MCF 10A (cell line): ENCODE data around the gene EFCAB10. TPM values are rescaled to one million over a fixed set of nuclear protein-coding genes. Genes with fewer than 3 reads are reported as not detected.

ENCODE experiments used
- BruUV-seq: library from RNA; stranded (reverse); fragments of 400-500 nt; replicated peaks from 2 replicates; lab custom pipeline; 2021; lab: Mats Ljungman, UMichigan
- CTCF ChIA-PET: fragments of 300-600 bp; sonication (Branson Sonifier 250); formaldehyde crosslinking; extraction: SDS; loops from one replicate; lab custom pipeline; 2021; ENCODE audit warnings: antibody characterized with exemption, inconsistent platforms; lab: Yijun Ruan, JAX
- POLR2A ChIA-PET: fragments of 300-600, 350-650 bp; sonication (Branson Sonifier 250); formaldehyde crosslinking; extraction: SDS; loops from one replicate; lab custom pipeline; 2020; ENCODE audit warnings: antibody characterized with exemption, inconsistent platforms; lab: Yijun Ruan, JAX
- DNase-seq: peaks from one replicate; pipeline ENCODE4 v3.0.0-alpha.2; 2018; ENCODE audit not compliant: unreplicated experiment
- H3K27ac Mint-ChIP-seq: one replicate; pipeline ENCODE4 v1.8.0; 2022; ENCODE audit warnings: mild to moderate bottlenecking, low read depth, mixed read lengths; ENCODE audit not compliant: unreplicated experiment
- H3K27me3 Mint-ChIP-seq: one replicate; pipeline ENCODE4 v1.8.0; 2022; ENCODE audit warnings: mixed read lengths; ENCODE audit not compliant: insufficient read depth, unreplicated experiment
- H3K36me3 Mint-ChIP-seq: one replicate; pipeline ENCODE4 v1.8.0; 2022; ENCODE audit warnings: mild to moderate bottlenecking, moderate library complexity, mixed read lengths; ENCODE audit not compliant: insufficient read depth, unreplicated experiment
- H3K4me1 Mint-ChIP-seq: one replicate; pipeline ENCODE4 v1.8.0; 2022; ENCODE audit warnings: mixed read lengths; ENCODE audit not compliant: insufficient read depth, unreplicated experiment
- H3K4me3 Mint-ChIP-seq: one replicate; pipeline ENCODE4 v1.8.0; 2022; ENCODE audit warnings: mild to moderate bottlenecking, moderate library complexity, mixed read lengths; ENCODE audit not compliant: unreplicated experiment
- H3K9me3 Mint-ChIP-seq: one replicate; pipeline ENCODE4 v1.8.0; 2022; ENCODE audit warnings: mixed read lengths; ENCODE audit not compliant: unreplicated experiment
- intact Hi-C: fragments of 100-400 bp; cut with micrococcal nuclease; formaldehyde crosslinking; loops from 2 replicates; pipeline ENCODE4 v1.14.1; 2022
- total RNA-seq: library from RNA; stranded (reverse); gene quantifications from 2 replicates; pipeline ENCODE4 v1.2.3, GENCODE V29; 2022
- TF ChIP-seq, protein P1 (sequence below): fragments of 200-600 bp; IDR thresholded peaks from one replicate; pipeline ENCODE4 v1.8.0; 2022; ENCODE audit warnings: antibody characterized with exemption, mild to moderate bottlenecking; ENCODE audit not compliant: unreplicated experiment

The EFCAB10 gene
- total RNA-seq, 1 experiment from 2014 or later = not detected

DNA sequence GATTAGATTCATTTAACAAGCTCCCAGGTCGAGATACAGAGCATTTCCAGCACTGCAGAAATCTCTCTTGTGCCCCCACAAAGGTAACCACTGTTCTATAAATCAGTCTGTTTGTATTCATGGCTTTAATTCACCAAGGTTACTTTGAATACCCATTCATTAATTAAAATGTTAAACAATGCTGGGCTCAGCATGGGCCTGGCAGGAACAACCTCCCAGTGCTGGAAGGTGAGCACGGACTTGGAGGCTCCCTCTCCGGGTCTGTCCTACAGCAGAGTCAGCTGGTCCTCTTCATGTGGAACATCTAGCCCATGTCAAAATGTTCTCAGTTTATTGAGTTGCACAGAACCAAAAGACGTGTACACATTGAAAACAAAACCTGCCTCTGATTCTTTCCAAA is 15.6 kb upstream of the EFCAB10 start:
- ChIA-PET POLR2A (no interaction called here), CTCF (interaction anchor here (0.5 to 0.8 kb wide), 3 partner anchors 10 to 587 kb away, joined by 3 to 4 read pairs (median 3); no protein-coding TSS in a partner anchor)
- no peaks in the 10 kb centered on the region for H3K27me3 Mint-ChIP-seq
- no TSS peak for BruUV-seq
- no peaks in the 10 kb centered on the region for H3K36me3 Mint-ChIP-seq
- DNase-seq = no peak
- TF ChIP-seq, protein P1, sequence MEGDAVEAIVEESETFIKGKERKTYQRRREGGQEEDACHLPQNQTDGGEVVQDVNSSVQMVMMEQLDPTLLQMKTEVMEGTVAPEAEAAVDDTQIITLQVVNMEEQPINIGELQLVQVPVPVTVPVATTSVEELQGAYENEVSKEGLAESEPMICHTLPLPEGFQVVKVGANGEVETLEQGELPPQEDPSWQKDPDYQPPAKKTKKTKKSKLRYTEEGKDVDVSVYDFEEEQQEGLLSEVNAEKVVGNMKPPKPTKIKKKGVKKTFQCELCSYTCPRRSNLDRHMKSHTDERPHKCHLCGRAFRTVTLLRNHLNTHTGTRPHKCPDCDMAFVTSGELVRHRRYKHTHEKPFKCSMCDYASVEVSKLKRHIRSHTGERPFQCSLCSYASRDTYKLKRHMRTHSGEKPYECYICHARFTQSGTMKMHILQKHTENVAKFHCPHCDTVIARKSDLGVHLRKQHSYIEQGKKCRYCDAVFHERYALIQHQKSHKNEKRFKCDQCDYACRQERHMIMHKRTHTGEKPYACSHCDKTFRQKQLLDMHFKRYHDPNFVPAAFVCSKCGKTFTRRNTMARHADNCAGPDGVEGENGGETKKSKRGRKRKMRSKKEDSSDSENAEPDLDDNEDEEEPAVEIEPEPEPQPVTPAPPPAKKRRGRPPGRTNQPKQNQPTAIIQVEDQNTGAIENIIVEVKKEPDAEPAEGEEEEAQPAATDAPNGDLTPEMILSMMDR = no peak
- H3K9me3 Mint-ChIP-seq = no peaks in the 10 kb centered on the region
- H3K4me1 Mint-ChIP-seq = peaks cover 6% of the 10 kb centered on the region
- H3K27ac Mint-ChIP-seq = no peak overlapping the region
- intact Hi-C loops = no loop called here
- H3K4me3 Mint-ChIP-seq = no peak overlapping the region

DNA sequence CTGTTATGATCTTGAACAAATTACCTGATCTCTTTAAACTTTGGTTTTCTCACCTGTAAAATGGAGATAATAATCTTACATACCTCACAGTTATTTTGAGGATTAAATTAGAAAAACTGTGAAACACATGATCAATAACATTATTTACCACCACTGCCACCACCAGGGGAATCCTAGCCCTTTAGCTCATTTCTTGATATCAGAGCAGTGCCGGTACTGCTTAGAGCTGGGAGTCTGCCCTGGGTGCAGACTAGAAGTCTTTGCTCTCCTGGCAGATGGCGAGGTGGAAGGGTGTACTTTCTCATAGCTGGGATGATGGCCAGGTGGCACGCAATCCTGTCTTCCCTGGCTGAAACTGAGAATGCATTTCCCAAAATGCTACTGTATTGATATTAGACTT is 12.7 kb upstream of the EFCAB10 start:
- ChIA-PET POLR2A (interaction anchor here (0.5 kb wide), 1 partner anchor 10 kb away, joined by 3 read pairs; no protein-coding TSS in a partner anchor), CTCF (interaction anchor here (0.6 to 1.0 kb wide), 5 partner anchors 10 to 1503 kb away, joined by 3 to 4 read pairs (median 3); no protein-coding TSS in a partner anchor)
- TF ChIP-seq, protein P1 = no peak
- Mint-ChIP-seq H3K36me3 (no peaks in the 10 kb centered on the region), H3K9me3 (no peaks in the 10 kb centered on the region), H3K27me3 (no peaks in the 10 kb centered on the region), H3K4me1 (no peaks in the 10 kb centered on the region), H3K4me3 (no peak overlapping the region), H3K27ac (no peak overlapping the region)
- intact Hi-C loops = no loop called here
- BruUV-seq = no TSS peak
- DNase-seq = no peak

DNA sequence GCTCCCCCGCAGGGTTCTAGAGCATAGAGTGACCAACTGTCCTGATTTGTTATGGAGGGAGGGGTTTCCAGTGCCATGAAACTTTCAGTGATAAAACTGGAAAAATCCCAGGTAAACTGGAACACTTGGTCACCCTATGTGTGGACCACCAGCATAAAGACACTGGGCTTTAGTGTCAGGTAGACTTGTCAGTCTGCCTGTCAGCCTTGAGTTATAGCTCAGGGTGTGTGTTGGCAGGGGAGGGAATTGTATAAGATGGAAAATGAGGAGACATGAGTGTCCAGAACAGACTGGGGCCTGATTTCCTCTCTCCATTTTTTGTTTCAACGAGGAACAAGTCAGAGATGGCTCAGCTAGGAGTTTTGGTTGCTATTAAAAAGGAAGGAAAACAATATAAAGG is 10.2 kb upstream of the EFCAB10 start:
- BruUV-seq = no TSS peak
- Mint-ChIP-seq H3K4me3 (no peak overlapping the region), H3K27me3 (no peaks in the 10 kb centered on the region), H3K4me1 (no peaks in the 10 kb centered on the region), H3K9me3 (no peaks in the 10 kb centered on the region), H3K36me3 (no peaks in the 10 kb centered on the region), H3K27ac (no peak overlapping the region)
- TF ChIP-seq, protein P1 = no peak
- POLR2A ChIA-PET = interaction anchor here (1.2 kb wide), 1 partner anchor 9 kb away, joined by 3 read pairs; no protein-coding TSS in a partner anchor
- CTCF ChIA-PET = interaction anchor here (0.9 kb wide), 1 partner anchor 23 kb away, joined by 3 read pairs; no protein-coding TSS in a partner anchor
- intact Hi-C loops = no loop called here
- no peak for DNase-seq

DNA sequence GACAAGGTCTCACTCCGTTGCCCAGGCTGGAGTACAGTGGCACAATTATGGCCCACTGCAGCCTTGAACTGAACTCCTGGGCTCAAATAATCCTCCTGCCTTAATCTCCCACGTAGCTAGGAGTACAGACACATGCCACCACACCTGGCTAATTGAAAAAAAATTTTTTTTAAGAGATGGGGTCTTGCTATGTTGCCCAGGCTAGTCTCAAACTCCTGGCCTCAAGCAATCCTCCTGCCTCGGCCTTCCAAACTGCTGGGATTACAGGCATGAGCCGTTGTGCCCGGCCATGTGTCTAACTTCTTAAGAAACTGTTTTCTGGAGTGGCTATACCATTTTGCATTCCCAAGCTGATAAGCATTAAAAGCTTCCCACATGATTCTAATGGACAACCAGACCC is 9.5 kb upstream of the EFCAB10 start:
- DNase-seq = no peak
- Mint-ChIP-seq H3K9me3 (no peaks in the 10 kb centered on the region), H3K27ac (no peak overlapping the region), H3K36me3 (no peaks in the 10 kb centered on the region), H3K4me3 (no peak overlapping the region), H3K27me3 (no peaks in the 10 kb centered on the region), H3K4me1 (no peaks in the 10 kb centered on the region)
- TF ChIP-seq, protein P1 = no peak
- POLR2A ChIA-PET = no interaction called here
- intact Hi-C loops = no loop called here
- BruUV-seq = no TSS peak
- CTCF ChIA-PET = interaction anchor here (0.6 to 2.4 kb wide), 5 partner anchors 11 to 339 kb away, joined by 3 to 13 read pairs (median 3); no protein-coding TSS in a partner anchor
